ENCODE data around the gene RAD17.
A peak's percentile ranks its signal among the peaks of the same experiment; 100 is the strongest.
"Not testable (repeated sequence)": the region's sequence is repeated elsewhere in the genome, so short reads cannot be mapped to it uniquely, and the experiment has no call there.

Gene RAD17

DNA sequence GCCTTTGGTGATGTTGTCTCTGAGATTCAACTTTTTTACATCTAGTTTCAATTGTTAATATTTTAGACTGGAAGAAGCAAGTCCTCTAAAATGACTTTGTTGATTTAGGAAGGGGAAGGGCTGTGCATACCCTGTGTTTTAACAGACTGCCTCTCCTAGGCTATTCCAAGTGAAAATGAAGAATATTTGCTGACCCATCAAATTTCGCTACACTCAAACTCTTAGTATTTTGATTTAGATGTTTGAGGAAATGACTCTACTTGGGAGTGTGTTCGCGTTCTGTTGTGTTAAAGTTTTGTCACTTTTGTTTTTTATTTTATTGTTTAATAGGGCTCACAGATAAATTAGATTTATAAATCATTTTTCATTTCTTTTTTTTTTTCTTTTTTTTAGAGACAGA is 48.9 kb downstream of the RAD17 start:
- no peak for DNase-seq (ENCODE audit: insufficient read length, low spot score)
- TF ChIP-seq POLR2A (IDR thresholded peaks at IDR 0.05; ENCODE audit: low read depth, low read length) = no peak
- no peak for FAIRE-seq

DNA sequence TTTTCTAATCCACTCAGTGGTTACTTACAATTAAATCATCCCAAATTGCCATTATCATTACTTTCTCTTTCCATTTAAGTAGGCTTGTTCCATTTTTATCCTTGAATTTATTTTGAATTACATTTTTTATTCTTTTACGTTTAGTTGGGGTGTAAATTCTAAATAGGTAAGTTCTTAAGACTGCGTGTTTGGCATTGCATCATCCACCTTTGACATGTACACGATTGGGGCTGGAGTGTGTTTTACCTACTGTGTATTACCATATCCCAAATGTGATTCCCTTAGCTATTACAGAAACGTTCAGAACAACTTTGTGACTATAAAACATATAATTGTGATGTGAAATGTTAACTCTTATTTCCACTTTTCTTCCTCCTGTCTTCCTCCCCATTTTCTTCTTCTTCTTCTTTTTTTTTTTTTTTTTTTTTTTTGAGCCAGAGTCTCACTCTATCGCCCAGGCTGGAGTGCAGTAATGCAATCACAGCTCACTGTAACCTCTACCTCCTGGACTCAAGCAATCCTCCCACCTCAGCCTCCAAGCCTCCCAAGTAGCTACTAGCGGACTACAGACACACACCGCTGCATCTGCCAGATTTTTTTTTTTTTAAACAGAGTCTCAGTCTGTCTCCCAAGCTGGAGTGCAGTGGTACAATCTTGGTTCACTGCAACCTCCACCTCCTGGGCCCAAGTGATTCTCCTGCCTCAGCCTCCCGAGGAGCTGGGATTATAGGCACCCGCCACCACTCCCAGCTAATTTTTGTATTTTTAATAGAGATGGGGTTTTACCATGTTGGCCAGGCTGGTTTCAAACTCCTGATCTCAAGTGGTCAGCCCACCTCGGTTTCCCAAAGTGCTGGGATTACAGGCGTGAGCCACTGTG is 62.0 kb downstream of the RAD17 start:
- no peak for TF ChIP-seq POLR2A (IDR thresholded peaks at IDR 0.05; ENCODE audit: low read depth, low read length)
- no peak for DNase-seq (ENCODE audit: insufficient read length, low spot score)
- FAIRE-seq = no peak

DNA sequence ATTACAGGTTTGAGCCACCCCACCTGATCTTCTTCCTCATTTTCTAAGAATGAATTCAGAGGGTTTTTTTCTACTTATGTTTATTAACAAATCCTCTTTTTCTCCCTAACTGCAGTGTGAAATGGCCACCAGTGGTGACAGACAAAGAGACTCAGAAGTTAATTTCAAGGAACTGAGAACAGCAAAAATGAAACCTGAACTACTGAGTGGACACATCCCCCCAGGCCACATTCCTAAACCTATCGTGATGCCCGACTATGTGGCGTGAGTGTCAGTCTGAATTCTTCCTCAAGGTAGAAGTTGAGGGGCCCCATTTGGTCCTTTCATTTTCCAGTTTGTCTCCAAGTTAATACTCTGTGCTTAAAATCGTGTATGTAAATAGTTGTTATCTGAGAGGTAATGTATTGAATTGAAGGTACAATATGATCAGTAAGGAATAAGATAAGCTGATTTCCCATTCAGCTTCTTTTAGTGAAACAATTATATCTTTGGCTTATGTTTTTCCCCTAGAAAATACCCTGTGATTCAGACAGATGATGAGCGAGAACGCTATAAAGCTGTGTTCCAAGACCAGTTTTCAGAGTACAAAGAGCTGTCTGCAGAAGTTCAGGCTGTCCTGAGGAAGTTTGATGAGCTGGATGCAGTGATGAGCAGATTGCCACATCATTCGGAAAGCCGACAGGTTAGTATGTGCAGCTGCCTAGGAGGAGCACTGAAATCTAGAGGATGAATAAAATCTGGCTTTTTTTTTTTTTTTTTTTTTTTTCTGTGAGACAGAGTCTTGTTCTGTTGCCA is 63.0 kb downstream of the RAD17 start:
- no peak for TF ChIP-seq POLR2A (IDR thresholded peaks at IDR 0.05; ENCODE audit: low read depth, low read length)
- no peak for DNase-seq (ENCODE audit: insufficient read length, low spot score)
- no peak for FAIRE-seq

DNA sequence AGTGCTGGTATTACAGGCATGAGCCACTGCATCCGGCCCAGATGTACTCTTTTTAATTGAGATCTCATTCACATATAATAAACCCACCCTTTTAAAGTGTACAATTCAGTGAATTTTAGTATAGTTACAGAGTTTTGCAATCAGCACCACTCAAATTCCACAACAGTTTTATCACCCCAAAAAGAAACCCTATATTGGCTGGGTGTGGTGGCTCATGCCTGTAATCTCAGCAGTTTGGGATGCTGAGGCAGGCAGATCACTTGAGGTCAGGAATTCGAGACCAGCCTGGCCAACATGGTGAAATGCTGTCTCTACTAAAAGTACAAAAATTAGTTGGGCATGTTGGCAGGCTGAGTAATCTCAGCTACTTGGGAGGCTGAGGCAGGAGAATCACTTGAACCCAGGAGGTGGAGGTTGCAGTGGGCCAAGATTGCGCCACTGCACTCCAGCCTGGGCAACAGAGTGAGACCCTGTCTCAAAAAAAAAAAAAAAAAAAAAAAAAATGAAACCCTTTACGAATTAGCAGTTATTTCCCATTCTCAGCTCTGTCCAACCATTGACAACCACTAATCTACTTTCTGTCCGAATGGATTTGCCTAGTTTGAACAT is 65.8 kb downstream of the RAD17 start:
- DNase-seq (ENCODE audit: insufficient read length, low spot score); FAIRE-seq: not testable (repeated sequence)

DNA sequence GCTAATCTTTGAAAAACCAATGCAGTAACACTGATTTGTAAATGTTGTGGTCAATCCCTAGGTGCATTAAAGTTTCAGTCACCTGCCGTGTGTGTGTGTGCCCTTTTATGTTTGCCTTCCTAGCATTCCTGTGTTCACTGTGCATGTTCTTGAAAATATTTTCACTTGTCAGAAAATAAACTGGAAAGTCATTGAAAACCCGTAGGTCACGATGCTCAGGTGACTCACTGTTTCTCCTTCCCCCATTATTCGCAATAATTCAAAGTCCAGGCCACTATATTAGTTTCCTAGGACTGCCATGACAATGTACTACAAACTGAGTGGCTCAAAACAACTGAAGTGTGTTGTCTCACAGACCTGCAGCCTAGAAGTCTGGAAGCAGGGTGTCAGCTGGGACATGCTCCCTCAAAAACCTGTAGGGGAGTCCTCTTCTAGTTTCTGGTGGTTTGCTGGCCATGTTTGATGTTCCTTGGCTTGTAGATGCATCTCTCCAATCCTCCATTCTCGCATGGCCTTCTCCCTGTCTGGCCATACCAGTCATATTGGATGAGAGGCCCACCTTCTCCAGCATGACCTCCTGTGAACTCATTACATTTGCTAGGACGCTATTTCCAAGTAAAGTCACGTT is 74.6 kb downstream of the RAD17 start:
- FAIRE-seq (no peak), DNase-seq (ENCODE audit: insufficient read length, low spot score) (no peak)
- TF ChIP-seq POLR2A (IDR thresholded peaks at IDR 0.05; ENCODE audit: low read depth, low read length) = no peak

DNA sequence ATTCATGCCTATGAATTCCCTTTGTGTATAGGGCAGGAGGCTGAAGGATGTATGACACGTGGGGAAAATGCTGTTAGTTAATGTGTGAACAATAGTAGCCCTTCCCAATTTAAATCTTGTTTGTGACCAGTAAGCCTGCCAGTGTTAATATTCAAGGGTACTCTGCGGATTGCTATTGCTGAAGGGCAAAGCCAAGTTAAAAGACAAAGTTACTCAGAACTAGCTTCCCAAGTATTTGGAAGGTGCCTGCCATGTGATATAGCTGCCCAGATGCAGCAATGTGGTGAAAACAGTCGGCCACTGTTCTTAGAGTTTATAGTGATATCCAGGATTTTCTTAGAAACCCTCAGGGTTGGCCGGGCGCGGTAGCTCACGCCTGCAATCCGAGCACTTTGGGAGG is 79.9 kb downstream of the RAD17 start:
- TF ChIP-seq POLR2A (IDR thresholded peaks at IDR 0.05; ENCODE audit: low read depth, low read length) = no peak
- DNase-seq (ENCODE audit: insufficient read length, low spot score) (no peak), FAIRE-seq (no peak)

DNA sequence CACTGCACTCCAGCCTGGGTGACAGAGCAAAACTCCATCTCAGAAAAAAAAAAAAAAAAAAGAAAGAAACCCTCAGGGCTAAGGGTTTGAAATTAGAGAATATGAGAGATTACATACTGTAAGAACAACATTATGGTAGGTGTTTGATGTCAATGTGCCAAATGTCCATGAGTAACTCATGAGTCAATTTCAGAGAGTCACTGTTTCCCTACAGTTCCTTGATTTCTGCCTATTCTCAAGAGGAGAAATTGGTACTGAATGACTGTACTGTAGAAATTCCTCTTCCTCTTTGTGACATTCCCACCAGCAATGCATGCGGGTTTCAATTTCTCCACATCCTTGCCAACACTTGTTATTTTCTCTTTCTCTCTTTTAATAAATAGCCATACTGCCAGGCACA is 80.5 kb downstream of the RAD17 start:
- DNase-seq (ENCODE audit: insufficient read length, low spot score) (peak; percentile 63), FAIRE-seq (peak; percentile 50)
- no peak for TF ChIP-seq POLR2A (IDR thresholded peaks at IDR 0.05; ENCODE audit: low read depth, low read length)

DNA sequence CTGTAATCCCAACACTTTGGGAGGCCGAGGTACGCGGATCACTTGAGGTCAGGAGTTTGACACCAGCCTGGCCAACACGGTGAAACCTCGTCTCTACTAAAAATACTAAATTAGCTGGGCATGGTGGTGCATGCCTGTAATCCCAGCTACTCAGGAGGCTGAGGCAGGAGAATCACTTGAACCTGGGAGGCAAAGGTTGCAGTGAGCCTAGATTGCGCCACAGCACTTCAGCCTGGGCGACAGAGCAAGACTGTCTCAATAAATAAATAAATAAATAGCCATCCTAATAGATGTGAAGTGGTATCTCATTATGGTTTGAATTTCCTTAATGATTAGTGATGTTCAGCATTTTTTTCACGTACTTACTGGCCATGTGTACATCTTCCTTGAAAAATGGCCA is 80.9 kb downstream of the RAD17 start:
- not testable (repeated sequence) for DNase-seq (ENCODE audit: insufficient read length, low spot score); FAIRE-seq

DNA sequence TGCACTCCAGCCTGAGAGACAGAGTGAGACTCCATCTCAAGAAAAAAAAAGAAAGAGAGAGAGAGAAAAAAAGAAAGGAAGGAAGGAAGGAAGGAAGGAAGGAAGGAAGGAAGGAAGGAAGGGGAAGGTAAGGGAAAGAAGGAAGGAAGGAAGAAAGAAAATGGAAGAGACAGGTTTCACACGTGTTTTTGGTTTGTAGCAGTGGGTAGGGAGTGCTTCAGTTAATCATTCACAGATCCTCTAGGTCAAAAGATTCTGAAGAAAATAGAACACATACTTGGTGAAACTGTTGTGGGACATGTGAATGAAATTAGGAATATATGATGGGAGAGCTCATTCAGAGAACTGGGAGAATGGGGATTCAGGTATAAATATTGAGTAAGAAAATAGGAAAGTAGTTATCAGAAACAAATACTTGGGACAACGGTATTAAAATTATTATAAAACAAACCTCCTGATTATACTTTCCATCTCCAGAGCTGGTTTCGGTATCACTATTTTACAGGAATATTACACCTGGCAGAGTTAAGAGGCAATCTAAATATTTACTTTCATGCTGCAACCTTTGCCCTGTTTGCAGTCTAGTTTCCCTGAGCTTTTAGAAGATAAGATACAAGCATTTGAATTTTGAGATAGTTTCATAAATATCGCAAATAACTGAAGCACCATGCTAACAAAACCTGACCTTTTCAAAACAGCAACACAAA is 82.5 kb downstream of the RAD17 start:
- no peak for TF ChIP-seq POLR2A (IDR thresholded peaks at IDR 0.05; ENCODE audit: low read depth, low read length)
- DNase-seq (ENCODE audit: insufficient read length, low spot score) (no peak), FAIRE-seq (no peak)

DNA sequence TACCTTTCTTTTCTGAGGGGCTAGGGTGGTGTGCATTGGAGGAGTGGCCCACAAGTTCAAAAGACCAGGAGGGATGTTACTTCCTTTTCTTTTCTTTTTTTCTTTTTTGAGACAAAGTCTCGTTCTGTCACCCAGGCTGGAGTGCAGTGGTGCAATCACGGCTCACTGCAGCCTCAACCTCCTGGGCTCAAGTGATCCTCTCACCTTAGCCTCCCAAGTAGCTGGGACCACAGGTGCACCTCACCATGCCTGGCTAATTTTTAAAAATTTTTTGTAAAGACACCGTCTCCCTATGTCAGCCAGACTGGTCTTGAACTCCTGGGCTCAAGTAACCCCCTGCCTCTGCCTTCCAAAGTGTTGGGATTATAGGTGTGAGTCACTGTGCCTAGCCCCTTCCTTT is 83.9 kb downstream of the RAD17 start:
- FAIRE-seq; DNase-seq (ENCODE audit: insufficient read length, low spot score): not testable (repeated sequence)

DNA sequence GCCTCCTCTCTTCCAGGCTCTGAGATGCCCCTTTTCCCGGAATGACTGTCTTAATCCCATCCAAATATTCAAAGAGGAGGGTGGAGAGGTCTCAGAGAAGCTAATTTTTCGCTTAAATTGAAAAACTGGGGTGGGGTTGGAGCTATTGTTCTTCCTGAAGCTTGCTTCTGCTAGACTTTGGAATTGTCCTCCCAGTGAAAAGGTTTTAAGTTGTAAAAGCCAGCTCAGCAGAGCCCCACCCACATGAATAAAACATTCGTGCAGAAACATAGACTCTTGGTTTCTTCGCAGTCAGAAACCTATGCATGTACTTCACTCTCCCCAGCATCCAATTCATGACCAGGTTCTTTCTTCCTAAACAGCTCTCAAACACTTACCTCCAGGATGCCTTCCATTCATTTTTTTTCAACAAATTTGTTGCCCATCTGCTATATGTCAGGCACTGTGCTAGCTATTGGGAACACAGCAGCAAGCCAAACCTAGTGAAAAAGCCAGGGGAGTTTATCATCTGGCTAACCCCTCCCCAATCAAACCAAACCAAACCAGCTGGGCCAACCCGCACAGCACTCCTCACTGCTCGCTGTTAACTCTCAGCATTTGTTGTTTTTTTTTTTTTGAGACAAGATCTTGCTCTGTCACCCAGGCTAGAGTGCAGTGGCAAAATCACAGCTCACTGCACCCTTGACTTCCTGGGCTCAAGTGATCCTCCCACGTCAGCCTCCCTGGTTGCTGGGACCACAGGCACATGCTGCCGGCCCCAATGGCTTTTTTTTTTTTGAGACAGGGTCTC is 85.0 kb downstream of the RAD17 start:
- FAIRE-seq = no peak
- TF ChIP-seq POLR2A (IDR thresholded peaks at IDR 0.05; ENCODE audit: low read depth, low read length) = no peak
- no peak for DNase-seq (ENCODE audit: insufficient read length, low spot score)

DNA sequence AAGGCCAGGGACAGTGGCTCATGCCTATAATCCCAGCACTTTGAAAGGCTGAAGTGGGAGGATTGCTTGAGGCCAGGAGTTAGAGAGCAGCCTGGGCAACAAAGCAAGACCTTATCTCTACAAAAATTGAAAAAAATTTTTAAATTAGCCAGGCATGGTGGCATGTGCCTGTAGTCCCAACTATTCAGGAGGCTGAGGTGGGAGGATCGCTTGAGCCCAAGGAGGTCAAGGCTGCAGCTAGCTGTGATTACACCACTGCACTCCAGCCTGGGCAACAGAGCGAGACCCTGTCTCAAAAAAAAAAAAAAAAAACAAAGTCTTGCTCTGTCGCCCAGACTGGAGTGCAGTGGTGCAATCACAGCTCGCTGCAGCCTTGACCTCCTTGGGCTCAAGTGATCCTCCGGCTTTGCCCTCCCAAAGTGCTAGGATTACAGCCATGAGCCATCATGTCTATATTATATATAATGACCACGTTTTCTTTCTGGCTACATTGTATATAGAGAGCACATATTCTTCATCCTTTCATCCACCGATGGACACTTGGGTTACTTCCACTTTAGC is 85.9 kb downstream of the RAD17 start:
- not testable (repeated sequence) for FAIRE-seq; DNase-seq (ENCODE audit: insufficient read length, low spot score)

DNA sequence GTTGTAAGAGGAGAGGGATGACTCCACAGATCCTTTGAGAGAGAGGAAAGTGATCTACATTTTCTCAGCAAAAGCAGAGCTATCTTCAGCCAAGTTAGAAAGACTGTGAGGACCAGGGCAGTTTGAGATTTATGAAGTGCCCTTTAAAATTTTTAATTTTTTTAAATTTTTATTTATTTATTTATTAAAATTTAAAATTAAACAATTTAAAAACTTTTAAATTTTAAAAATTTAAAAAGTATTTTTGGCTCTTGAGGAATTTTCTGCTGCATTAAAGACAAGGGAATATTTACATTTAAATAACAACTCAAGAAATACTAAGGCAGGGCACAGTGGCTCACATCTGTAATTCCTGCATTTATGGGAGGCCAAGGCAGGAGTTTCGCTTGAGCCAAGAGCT is 92.6 kb downstream of the RAD17 start:
- no peak for FAIRE-seq
- no peak for TF ChIP-seq POLR2A (IDR thresholded peaks at IDR 0.05; ENCODE audit: low read depth, low read length)
- no peak for DNase-seq (ENCODE audit: insufficient read length, low spot score)

Measured in H54 (cell line).